Dedifferentiated amniotic fluid mesenchymal stem cell (primary cell): ENCODE results near the gene MLF1.

Source experiments
- DNase-seq: peaks from one replicate; pipeline ENCODE4 v3.0.0-alpha.2; 2016; ENCODE audit errors: extremely low spot score

MLF1 gene

GRCh38 chr3:158574646-158575045 is 3.7 kb downstream of the MLF1 start:
- no peak for DNase-seq

GRCh38 chr3:158590223-158590622 is 19.2 kb downstream of the MLF1 start:
- DNase-seq, result no peak

GRCh38 chr3:158600787-158601186 is 29.8 kb downstream of the MLF1 start:
- DNase-seq, result no peak

- DNase-seq, result no peak
Measured at GRCh38 chr3:158602227-158602626, 31.2 kb downstream of the MLF1 start.

- no peak for DNase-seq
Measured at GRCh38 chr3:158617982-158618875, 47.2 kb downstream of the MLF1 start.

- no peak for DNase-seq
Measured at GRCh38 chr3:158625881-158626280, 54.9 kb downstream of the MLF1 start.

GRCh38 chr3:158631981-158632380 is 61.0 kb downstream of the MLF1 start:
- no peak for DNase-seq

GRCh38 chr3:158640646-158641045 is 69.7 kb downstream of the MLF1 start:
- DNase-seq, result no peak

- DNase-seq, result no peak
Measured at GRCh38 chr3:158642005-158642404, 71.0 kb downstream of the MLF1 start.

- DNase-seq, result no peak
Measured at GRCh38 chr3:158642474-158643210, 71.6 kb downstream of the MLF1 start.

GRCh38 chr3:158644345-158644908 is 73.4 kb downstream of the MLF1 start, which contains the start of gene GFM1:
Gene GFM1 (plus strand): TSS chr3:158644527. CDS start chr3:158644635, 108 bp downstream.
- DNase-seq, result peak; percentile 98

GRCh38 chr3:158649791-158650190 is 78.8 kb downstream of the MLF1 start:
- no peak for DNase-seq

- DNase-seq, result no peak
Measured at GRCh38 chr3:158651192-158651591, 80.2 kb downstream of the MLF1 start.

GRCh38 chr3:158652463-158652862 is 81.5 kb downstream of the MLF1 start:
- DNase-seq, result no peak
